Stimulated activated CD8-positive, alpha-beta memory T cell treated with anti-CD3 and anti-CD28 coated beads, Interleukin-2, amount 100 ng/mL, for 1 hour (primary cell): ENCODE results near the gene ECE1.
A peak's percentile ranks its signal among the peaks of the same experiment; 100 is the strongest.

Source experiments
- DNase-seq, 2 donors: peaks; one replicate each; pipeline ENCODE4 v3.0.0-alpha.2; 2020; ENCODE audit warnings: low read depth in 2 of 2

The ECE1 gene

GRCh38 chr1:21308847-21309652 lies 18.8 kb upstream of the ECE1 start:
- no peak for DNase-seq

GRCh38 chr1:21308330-21308729 lies 18.1 kb upstream of the ECE1 start:
- no peak for DNase-seq

- no peak for DNase-seq
Measured at GRCh38 chr1:21307663-21308305, 17.5 kb upstream of the ECE1 start.

DNA sequence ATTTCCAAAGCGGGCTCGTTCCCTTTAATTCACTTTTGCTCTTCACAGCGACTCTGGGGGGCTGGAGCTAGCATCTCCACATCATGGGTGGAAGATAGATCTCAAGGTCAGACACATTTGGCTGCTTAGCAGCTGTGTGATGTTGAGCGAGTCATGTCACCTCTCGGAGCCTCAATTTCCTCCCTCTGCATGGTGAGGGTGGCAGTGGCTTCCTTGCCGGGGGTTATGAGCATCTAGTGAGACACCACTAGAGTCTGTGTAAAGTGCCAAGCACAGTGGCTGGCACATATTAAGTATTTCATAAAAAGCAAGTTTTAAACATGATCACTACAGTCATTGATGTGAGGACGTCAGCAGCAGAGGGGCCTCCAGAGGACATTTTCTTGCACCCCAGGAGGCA lies 16.9 kb upstream of the ECE1 start:
- DNase-seq: no peak

GRCh38 chr1:21305900-21306189 lies 15.6 kb upstream of the ECE1 start:
- DNase-seq: no peak

DNA sequence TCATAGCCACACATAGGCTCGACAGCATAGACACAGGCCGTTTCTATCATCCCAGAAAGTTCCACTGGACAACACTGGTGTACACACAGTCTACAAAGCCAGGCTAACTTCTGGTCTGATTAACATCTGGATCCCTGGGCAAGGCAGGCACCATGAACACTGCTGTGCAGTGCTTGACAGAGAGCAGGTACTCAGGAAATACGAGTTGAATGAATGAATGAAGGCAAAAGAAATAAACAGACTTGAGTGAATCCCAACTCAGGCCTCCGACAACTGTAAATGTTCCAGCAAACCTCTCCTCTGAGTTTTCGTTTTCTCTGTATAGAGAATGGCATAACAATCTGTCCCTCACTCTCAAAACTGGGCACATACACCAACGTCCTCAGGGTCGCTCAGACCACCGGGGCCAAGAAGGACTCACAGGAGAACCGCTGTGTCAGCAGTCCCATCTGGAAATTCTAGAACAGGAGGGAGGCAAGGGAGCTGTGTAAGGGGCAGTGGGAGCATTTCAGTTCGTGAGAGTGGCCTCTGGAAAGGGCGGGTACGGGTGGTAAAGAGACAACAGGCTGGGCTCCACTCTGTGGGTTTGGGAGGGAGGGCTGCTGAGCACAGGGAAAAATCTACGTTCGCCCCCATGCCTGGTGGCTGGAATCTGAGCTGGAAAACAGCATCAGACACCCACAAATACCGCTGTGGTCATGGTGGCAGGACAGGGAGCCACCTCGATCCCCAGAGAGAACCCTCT lies 15.1 kb upstream of the ECE1 start:
- DNase-seq: no peak

- no peak for DNase-seq
Measured at GRCh38 chr1:21304488-21304887, 14.2 kb upstream of the ECE1 start.

DNA sequence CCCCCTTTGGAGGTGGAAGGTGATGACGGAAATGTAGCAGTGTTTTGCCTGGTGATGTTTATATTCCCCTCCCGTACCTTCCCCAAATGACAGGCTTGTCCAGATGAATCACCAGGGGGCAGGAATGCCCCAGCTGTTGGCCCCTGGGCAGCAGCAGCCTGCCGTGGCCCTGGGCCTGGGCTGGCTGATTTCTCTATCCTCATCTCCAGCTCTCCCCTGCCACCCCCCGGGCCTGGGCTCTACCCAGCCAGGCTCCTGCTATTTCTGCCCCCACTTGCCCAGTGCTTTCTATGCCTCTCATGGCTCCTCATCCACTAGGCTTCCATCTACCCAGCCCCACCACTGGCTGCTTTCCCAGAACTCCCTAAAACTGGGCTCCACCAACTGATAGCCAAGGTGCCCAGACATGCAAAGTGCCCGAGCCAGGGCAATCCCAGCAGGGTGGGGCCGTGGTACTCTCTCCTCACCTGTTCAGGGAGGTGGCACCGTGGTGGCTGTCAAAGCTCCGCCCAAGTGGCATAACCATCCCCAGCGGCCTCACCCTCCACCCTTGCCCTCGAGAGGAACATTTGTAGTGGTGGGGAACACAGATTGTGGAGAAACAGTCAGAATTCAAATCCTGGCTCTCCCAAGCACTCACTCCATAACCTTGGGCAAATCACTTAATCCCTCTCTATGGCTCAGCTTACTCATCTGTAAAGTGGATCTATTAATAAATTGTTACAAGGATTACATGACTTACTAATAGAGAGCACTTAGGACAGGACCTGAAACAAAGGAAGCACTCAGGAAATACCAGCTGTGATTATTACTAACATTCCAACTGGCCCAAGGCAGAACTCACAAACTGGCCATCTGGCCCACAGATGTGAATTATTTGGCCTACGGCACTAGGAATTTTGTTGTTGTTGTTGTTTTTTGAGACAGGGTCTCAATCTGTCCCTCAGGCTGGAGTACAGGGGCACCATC lies 12.8 kb upstream of the ECE1 start:
- DNase-seq: no peak

- DNase-seq: no peak
Measured at GRCh38 chr1:21301794-21302440, 11.7 kb upstream of the ECE1 start.

DNA sequence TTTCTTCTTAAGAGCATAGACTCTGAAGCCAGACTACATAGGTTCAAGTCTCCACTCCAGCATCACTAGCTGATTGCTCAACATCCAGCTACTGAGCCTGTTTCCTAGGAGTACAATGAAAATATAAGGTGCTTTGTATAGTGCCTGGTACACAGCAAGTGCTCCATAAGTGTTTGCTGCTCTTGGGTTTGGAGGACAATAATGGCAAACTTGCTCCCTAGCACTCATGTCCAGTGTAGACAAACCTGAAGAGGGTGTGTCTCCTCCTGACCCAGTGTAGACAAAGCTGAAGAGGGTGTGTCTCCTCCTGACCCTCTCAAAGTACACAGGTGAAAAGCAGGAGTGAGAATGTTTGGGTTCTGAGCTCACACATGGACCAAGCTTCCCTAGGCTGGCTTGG lies 10.5 kb upstream of the ECE1 start:
- no peak for DNase-seq

DNA sequence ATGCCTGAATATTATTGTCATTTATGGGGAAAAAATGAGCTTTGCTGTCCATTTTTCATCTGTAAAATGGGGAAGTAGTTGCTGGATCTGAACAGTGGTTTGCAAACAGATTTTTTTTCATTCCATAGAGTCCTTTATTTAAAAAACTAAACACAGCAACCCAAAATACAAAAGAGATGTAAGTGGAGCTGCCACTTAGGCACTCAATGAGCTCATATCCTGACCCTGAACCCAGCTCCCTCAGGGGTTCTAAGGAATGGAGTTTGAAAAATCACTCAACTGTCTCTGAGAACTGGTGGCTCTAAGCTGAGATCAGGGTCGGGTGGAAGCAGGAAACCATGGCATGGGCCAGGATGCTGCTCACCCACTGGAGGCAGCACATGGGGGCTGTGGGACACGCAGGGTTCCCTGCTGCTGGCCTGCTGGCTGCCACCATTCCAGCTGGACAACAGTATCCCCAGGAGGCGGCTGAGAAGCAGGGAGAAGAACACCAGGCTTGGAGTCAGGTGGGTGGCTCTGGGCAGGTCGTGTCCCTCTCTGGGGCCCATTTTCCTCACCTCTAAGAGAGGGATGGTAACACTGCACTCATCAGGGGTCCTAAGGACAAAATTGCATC lies 9.6 kb upstream of the ECE1 start:
- no peak for DNase-seq

GRCh38 chr1:21298981-21299391 lies 8.7 kb upstream of the ECE1 start:
- no peak for DNase-seq

GRCh38 chr1:21297975-21298374 lies 7.7 kb upstream of the ECE1 start:
- no peak for DNase-seq

GRCh38 chr1:21296509-21297354 lies 6.5 kb upstream of the ECE1 start:
- no peak for DNase-seq

DNA sequence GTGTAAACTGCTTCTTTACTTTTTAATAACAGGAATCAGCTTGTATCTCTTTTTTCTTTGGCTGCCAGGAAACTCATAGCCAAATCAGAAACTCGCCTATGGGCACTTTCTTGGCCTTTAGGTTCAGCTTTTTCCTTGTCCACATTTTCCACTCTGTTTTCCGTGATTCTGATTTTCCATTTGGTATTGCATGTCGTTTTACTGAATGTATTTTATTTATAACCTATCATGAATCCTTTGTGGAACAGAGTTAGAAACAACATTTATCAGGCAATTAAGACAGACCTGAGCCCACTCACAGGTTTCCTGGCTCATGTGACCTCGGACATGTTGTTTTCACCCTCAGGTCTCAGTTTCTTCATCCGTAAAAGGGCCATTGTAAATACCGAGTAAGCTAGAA lies 5.3 kb upstream of the ECE1 start:
- no peak for DNase-seq

- no peak for DNase-seq
Measured at GRCh38 chr1:21295002-21295401, 4.7 kb upstream of the ECE1 start.

DNA sequence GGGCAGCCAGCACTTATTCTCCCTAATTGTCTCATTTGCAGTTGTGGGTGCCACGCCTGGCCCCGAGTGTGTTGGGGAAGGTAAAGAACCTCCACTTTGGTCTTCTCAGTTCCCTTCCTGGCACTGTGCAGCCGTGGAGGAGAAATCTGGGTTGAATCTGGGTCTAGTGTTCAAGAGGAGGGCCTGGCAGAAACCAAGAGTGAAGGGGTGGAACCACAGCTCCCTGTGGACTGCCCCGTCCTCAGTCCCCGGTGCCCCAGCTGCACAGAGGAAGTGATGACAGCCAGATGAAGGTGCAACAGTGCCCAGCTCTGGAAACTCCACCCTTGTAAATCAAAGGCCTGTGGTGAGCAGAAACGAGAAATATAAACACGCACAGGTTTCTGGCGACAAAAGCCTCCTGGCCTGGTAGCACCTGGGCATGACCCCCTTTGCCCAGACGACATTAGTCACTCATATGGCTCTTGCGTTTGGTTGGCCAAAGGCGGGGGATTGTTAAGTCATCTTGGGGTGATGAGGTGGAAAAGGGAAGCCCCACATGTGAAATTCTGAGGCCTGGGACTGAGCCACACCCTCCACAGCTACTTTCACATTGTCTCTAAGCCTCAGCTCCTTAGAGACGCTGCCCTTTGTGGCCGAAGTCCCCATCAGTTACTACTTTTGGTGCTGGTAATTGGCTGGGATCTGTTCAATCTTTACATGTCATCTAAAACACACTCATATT lies 4.2 kb upstream of the ECE1 start:
- DNase-seq: peak; percentile 68 to 74

DNA sequence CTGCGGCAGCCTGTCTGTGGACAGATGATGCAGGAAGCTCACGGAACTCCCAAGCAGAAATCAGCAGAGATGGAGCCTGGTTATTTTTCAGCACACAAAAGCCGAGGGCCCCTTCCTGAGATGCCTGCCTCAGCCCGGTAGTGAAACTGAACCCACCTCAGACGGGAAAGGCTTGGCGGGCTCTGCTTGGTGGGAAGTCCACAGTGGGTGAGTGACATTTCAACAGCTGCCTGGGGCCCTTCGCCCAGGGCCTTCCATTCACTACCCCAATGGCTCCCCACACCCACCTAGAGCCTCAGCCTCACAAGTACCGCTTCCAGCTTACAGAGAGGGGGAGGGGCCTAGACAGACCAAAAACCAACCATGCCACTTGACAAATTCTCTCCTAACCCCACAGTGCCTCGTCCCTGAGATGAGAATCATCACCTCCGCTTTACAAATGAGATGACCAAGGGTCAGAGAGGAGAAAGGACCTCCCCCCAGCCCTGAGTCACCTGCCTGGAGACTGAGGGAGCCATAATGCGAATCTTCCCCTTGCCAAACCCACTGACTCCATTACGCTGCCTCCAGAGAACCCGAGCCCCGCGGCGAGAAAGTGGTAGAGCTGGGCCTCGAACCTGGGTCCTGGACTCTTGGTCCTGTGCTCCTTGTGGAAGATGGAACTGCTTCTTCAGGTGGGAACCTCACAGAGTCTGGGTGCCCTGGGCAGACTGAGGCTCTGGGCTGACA lies 3.4 kb upstream of the ECE1 start:
- peak; percentile 39 to 41 for DNase-seq
